ENCODE results near the gene PRKCA.
A peak's percentile ranks its signal among the peaks of the same experiment; 100 is the strongest.
"Not testable (repeated sequence)": the region's sequence is repeated elsewhere in the genome, so short reads cannot be mapped to it uniquely, and the experiment has no call there.

The PRKCA gene

DNA sequence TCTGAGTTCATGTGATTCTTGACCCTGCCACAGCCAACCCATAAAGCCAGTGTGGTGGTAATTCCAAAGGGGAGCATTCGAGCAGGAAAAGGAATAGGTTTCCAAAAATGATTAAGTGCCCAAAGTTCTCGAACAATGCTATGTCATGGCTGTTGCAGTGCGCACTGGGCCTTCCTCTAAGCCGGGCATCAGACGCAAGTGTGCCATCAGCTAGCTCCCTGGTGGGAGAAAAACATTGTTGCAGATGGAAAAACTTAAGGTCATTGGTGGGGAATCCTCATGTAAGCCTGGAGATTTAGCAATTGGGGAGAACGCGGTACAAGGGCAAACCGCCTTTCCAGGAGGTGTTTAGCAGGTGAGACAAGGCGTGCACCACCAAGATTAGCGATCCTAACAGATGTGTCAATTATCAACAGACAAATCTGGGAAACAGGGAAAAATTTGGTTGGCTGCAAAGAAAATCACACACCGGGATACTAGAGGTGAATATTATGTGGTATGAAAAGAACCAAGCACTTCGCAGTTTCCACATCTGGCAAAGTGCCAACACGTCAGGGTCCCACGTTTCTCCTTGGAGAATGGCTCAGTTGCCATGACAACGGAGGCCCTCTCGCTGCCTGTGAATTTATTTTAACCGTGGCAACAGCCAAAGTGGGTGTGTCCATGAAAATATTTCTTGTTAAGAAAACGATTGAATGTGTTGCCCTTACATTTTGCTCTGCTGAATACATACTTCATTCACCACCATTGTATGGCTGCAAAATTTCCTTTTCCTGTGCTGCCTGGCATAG, 414.0 kb downstream of the PRKCA start:
- TF ChIP-seq, protein P1, sequence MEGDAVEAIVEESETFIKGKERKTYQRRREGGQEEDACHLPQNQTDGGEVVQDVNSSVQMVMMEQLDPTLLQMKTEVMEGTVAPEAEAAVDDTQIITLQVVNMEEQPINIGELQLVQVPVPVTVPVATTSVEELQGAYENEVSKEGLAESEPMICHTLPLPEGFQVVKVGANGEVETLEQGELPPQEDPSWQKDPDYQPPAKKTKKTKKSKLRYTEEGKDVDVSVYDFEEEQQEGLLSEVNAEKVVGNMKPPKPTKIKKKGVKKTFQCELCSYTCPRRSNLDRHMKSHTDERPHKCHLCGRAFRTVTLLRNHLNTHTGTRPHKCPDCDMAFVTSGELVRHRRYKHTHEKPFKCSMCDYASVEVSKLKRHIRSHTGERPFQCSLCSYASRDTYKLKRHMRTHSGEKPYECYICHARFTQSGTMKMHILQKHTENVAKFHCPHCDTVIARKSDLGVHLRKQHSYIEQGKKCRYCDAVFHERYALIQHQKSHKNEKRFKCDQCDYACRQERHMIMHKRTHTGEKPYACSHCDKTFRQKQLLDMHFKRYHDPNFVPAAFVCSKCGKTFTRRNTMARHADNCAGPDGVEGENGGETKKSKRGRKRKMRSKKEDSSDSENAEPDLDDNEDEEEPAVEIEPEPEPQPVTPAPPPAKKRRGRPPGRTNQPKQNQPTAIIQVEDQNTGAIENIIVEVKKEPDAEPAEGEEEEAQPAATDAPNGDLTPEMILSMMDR (IDR thresholded peaks at IDR 0.05; ENCODE audit: low read length, missing control alignments): no peak
- H3K4me3 ChIP-seq (replicated peaks; ENCODE audit: low read depth, low read length): no peak overlapping the region
- peak; percentile 29 for DNase-seq (ENCODE audit: low read depth)

DNA sequence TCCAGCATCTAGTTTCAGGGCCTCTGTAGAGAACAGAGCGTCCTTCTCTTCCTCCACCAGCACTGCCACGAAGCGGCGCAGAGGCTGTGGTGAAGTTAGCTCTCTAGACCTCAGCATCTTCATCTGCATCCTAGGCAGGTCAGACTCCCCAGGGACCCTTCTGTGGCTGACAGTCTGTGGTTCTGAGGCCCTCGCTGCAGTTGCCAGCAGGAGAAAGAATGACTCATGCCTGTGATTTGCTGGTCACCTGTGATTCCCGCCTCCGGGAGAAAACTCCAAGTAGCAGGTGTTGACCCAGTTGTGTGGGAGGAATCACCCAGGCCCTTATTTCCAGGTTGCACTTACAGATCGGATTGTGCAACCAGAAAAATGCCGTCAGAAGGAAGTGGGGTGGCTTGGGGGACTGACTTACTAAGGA, 415.2 kb downstream of the PRKCA start:
- H3K4me3 ChIP-seq (replicated peaks; ENCODE audit: low read depth, low read length): no peak overlapping the region
- DNase-seq (ENCODE audit: low read depth): no peak
- TF ChIP-seq, protein P1 (IDR thresholded peaks at IDR 0.05; ENCODE audit: low read length, missing control alignments): no peak

DNA sequence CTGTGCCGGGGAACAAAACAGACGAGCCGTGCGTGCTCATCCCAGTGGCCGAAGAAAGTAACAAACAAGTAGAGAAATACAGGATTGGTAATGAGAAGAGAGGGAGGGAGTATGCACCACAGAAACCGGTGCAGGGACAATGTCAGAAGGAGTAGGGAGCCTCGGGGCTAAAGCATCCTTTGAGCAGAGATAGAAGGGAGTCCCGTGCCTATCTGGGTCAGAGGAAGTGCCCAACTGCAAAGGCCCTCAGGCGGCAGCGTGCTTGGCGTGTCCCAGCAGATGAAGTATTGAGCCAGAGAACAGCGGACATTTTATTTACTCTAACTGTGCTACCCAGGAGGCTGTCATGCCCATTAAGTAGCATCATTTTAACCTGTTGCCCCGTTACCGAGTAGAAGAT, 417.6 kb downstream of the PRKCA start:
- TF ChIP-seq, protein P1 (IDR thresholded peaks at IDR 0.05; ENCODE audit: low read length, missing control alignments): no peak
- no peak overlapping the region for H3K4me3 ChIP-seq (replicated peaks; ENCODE audit: low read depth, low read length)
- no peak for DNase-seq (ENCODE audit: low read depth)

DNA sequence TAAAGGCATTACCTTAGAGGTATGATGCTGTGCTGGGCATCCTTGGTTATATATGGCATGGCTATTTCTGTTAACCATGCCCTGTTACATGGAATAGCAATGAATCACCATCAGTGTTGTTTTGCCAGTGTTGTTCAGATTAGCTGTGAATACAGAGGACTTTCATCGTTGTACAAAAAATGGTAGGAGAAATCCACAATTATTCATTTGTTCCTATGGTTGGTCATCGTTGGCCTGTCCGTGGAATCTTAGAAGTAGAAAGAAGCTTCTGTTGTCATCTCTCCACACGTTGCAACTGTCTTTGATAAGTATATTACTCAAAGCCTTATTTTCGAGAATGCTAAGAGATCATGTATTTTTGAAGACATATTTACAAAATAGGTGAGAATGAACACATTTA, 418.2 kb downstream of the PRKCA start:
- TF ChIP-seq, protein P1 (IDR thresholded peaks at IDR 0.05; ENCODE audit: low read length, missing control alignments): no peak
- H3K4me3 ChIP-seq (replicated peaks; ENCODE audit: low read depth, low read length): no peak overlapping the region
- DNase-seq (ENCODE audit: low read depth): no peak

DNA sequence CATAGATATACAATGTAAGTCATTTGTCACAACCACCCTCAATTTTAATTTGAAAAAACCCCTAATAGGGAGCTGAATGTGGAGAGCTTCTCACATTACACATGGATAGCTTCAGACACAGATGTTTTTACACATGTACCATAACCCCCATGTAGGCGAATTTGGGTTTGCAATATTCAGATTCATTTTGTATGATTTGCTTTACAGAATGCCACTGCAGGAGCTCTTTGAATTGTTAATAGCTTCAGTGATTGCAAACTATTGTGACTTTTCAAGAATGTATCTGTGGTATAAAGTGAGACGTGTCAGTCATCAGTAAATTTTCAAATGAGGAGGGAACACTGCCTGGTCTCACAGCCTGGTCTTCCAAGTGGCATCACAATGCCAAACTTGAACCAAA, 419.9 kb downstream of the PRKCA start:
- DNase-seq (ENCODE audit: low read depth): no peak
- H3K4me3 ChIP-seq (replicated peaks; ENCODE audit: low read depth, low read length): no peak overlapping the region
- TF ChIP-seq, protein P1 (IDR thresholded peaks at IDR 0.05; ENCODE audit: low read length, missing control alignments): no peak

DNA sequence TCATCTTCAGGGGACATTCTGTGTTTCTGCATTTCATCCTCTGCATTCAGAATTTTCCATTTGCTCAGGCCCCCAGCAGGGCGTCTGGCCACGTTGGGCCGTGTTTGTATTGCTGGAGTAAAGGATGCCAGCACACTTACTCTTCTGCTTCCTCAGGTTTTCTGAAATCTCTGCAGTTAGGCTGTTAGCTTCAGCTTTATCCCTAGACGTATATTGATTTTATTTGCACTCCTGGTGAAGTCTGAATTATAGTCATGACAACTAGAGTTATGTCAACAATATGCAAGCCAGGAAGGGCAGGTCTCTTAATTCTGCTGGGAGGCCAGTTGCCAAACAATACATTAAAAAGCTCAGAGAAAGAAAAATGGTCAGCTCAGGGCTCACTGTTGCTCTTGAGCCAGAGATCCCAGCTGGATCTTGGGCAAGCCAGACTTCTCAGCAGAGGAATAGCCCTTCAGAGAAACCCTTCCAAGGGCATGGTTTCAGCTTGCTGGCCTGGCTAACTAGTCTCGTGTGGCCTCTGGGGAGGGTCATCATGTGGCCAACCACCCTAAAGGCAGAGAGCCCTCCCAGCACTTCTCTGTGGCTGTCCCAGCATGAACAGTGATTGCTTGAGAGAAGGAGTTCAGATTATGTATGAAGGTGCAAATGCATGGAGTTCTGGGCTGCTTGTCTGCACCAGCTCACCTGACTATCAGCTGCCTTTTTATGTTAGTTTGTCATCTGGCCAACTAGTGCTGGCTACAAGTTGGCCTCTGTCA, 422.3 kb downstream of the PRKCA start:
- H3K4me3 ChIP-seq (replicated peaks; ENCODE audit: low read depth, low read length): no peak overlapping the region
- peak; percentile 60 for DNase-seq (ENCODE audit: low read depth)

DNA sequence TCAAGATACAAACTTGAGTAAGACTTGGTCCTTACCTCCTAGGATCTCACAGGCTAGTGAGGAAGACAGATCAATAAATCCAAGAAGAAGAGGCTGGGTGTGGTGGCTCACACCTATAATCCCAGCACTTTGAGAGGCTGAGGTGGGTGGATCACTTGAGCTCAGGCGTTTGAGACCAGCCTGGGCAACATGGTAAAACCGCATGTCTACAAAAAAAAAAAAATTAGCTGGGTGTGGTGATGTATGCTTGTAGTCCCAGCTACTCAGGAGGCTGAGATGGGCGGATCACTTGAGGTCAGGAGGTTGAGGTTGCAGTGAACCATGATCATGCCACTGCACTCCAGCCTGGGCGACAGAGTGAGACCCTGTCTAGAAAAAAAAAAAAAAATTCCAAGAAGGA, 423.0 kb downstream of the PRKCA start:
- H3K4me3 ChIP-seq (replicated peaks; ENCODE audit: low read depth, low read length); DNase-seq (ENCODE audit: low read depth): not testable (repeated sequence)

More for the DNA sequence above, 422.3 kb downstream of the PRKCA start:
- TF ChIP-seq, protein P1 (IDR thresholded peaks at IDR 0.05; ENCODE audit: low read length, missing control alignments): no peak
